HEK293 (cell line): ENCODE data around the gene TPP1.

Experiments used
- CTCF ChIA-PET: fragments of 350-600 bp; formaldehyde crosslinking; extraction: SDS; loops from one replicate; lab custom pipeline; 2021; ENCODE audit warnings: antibody characterized with exemption; lab: Yijun Ruan, JAX
- POLR2A ChIA-PET: fragments of 300-600 bp; formaldehyde crosslinking; extraction: SDS; loops from one replicate; lab custom pipeline; 2020; ENCODE audit warnings: antibody characterized with exemption, inconsistent platforms; lab: Yijun Ruan, JAX
- H3K27ac ChIP-seq: fragments of 200-500 bp; sonication (Bioruptor generic); 2 replicates; pipeline ENCODE4 v1.5.1; 2014; ENCODE audit warnings: low read depth, low read length, control low read depth, inconsistent platforms; ENCODE audit errors: extremely low read depth
- H3K36me3 ChIP-seq, 2 experiments: fragments of 200-500 bp in 1 of 2; sonication (Bioruptor generic) in 1 of 2; 1 replicate in 1 of 2; 2 replicates in 1 of 2; pipeline ENCODE4 v1.5.1; 2014 to 2017; ENCODE audit warnings: inconsistent platforms in 2 of 2, low read length in 2 of 2; ENCODE audit not compliant: control insufficient read depth in 2 of 2, insufficient read depth in 1 of 2
- H3K4me1 ChIP-seq: fragments of 200-500 bp; sonication (Bioruptor generic); 2 replicates; pipeline ENCODE4 v1.5.1; 2014; ENCODE audit warnings: mild to moderate bottlenecking, low read length, inconsistent platforms; ENCODE audit not compliant: control insufficient read depth, insufficient read depth
- H3K4me3 ChIP-seq: 2 replicates; pipeline ENCODE4 v1.5.1; 2011; ENCODE audit warnings: low read depth, mild to moderate bottlenecking, control low read depth, low read length, moderate library complexity
- H3K9me3 ChIP-seq: fragments of 200-500 bp; sonication (Bioruptor generic); 2 replicates; pipeline ENCODE4 v1.5.1; 2014; ENCODE audit warnings: low read depth, low read length, inconsistent platforms; ENCODE audit not compliant: control insufficient read depth, insufficient read depth
- GFI1B ChIP-seq: fragments of 450-650 bp; formaldehyde crosslinking; IDR thresholded peaks from 2 replicates; pipeline ENCODE4 v1.5.1; 2016; ENCODE audit warnings: missing biosample characterization, missing genetic modification characterization
- HOXA7 ChIP-seq: sonication (generic); formaldehyde crosslinking; IDR thresholded peaks from 2 replicates; pipeline ENCODE4 v1.8.1; 2022; ENCODE audit warnings: missing genetic modification reagents, borderline replicate concordance
- SCRT1 ChIP-seq: fragments of 450-650 bp; formaldehyde crosslinking; IDR thresholded peaks from 2 replicates; pipeline ENCODE4 v1.5.1; 2016; ENCODE audit warnings: missing biosample characterization, missing genetic modification characterization, borderline replicate concordance
- ZNF155 ChIP-seq: fragments of 450-650 bp; formaldehyde crosslinking; IDR thresholded peaks from 2 replicates; pipeline ENCODE4 v1.5.1; 2016; ENCODE audit warnings: missing biosample characterization, missing genetic modification characterization
- ZNF311 ChIP-seq: fragments of 450-650 bp; formaldehyde crosslinking; IDR thresholded peaks from 2 replicates; pipeline ENCODE4 v1.5.1; 2017; ENCODE audit warnings: missing biosample characterization, missing genetic modification characterization, borderline replicate concordance
- ZNF341 ChIP-seq: fragments of 450-650 bp; formaldehyde crosslinking; IDR thresholded peaks from 2 replicates; pipeline ENCODE4; 2016; ENCODE audit warnings: low read depth, missing biosample characterization, missing genetic modification characterization
- ZNF48 ChIP-seq: fragments of 450-650 bp; formaldehyde crosslinking; IDR thresholded peaks from 2 replicates; pipeline ENCODE4 v1.5.1; 2016; ENCODE audit warnings: missing biosample characterization, missing genetic modification characterization
- ZNF514 ChIP-seq: fragments of 450-650 bp; formaldehyde crosslinking; IDR thresholded peaks from 2 replicates; pipeline ENCODE4 v1.5.1; 2016; ENCODE audit warnings: missing biosample characterization, missing genetic modification characterization
- ZNF600 ChIP-seq: fragments of 450-650 bp; formaldehyde crosslinking; IDR thresholded peaks from 2 replicates; pipeline ENCODE4 v1.5.1; 2016; ENCODE audit warnings: missing biosample characterization, missing genetic modification characterization
- ZNF707 ChIP-seq: fragments of 450-650 bp; formaldehyde crosslinking; IDR thresholded peaks from 2 replicates; pipeline ENCODE4 v1.5.1; 2016; ENCODE audit warnings: missing biosample characterization, missing genetic modification characterization
- ZNF747 ChIP-seq: fragments of 450-650 bp; formaldehyde crosslinking; IDR thresholded peaks from 2 replicates; pipeline ENCODE4 v1.5.1; 2016; ENCODE audit warnings: missing biosample characterization, missing genetic modification characterization
- TF ChIP-seq, protein P1 (sequence below): fragments of 450-650 bp; formaldehyde crosslinking; IDR thresholded peaks from 2 replicates; pipeline ENCODE4 v1.5.1; 2017; ENCODE audit warnings: missing biosample characterization, missing genetic modification characterization
- TF ChIP-seq, protein P2 (sequence below): fragments of 450-650 bp; formaldehyde crosslinking; IDR thresholded peaks from 2 replicates; pipeline ENCODE4 v1.5.1; 2016; ENCODE audit warnings: missing biosample characterization, missing genetic modification characterization
- TF ChIP-seq, protein P3 (sequence below): fragments of 450-650 bp; formaldehyde crosslinking; IDR thresholded peaks from 2 replicates; pipeline ENCODE4 v1.5.1; 2017; ENCODE audit warnings: missing biosample characterization, missing genetic modification characterization
- TF ChIP-seq, protein P4 (sequence below): fragments of 450-650 bp; formaldehyde crosslinking; IDR thresholded peaks from 2 replicates; pipeline ENCODE4 v1.5.1; 2016; ENCODE audit warnings: missing biosample characterization, missing genetic modification characterization

Gene TPP1

DNA sequence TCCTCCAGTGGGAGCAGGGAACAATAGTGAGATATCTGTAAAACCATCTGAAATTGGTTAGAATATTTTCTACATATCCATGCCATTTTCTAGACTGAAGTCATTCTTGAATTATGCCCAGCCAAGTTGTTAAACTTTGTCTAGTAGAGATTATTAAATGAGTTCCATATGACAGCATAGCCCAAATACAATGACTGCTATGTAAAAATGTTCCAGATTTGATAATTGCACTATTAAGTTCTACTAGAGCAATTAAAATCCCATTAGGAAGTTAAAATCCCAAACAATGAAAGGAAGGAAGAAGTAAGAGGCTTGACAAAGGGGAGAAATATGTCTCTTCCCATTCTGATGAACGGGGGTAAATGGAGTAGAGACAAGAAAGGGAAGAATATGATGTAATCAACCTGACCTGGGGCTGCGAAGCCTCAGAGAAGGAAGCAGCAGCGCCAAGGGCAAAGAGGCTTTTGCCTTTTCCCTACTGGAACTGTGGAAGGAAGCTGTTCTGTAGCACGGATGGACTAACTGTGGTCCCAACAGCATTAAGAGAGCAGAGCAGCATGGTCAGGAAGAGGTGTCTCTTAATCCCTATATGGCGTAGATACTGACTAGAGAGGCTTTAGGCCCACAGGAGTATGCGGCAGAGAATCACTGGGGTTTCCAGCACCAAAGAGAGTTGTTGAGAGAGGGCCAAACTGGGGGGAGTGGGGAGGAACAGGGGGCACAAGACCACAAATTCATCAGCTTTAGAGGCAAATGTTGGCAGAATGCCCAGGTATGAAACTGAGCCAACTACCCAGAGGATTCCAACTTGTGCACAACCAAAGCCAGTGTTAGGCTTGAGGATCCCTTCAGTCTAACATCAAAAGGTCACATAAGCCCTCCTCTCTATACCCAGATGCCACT lies 42.5 kb downstream of the TPP1 start:
- no peak for TF ChIP-seq GFI1B (tag by site-specific recombination)
- no peak for TF ChIP-seq ZNF311 (tag by site-specific recombination)
- TF ChIP-seq ZNF747 (tag by site-specific recombination): no peak
- TF ChIP-seq, protein P1, sequence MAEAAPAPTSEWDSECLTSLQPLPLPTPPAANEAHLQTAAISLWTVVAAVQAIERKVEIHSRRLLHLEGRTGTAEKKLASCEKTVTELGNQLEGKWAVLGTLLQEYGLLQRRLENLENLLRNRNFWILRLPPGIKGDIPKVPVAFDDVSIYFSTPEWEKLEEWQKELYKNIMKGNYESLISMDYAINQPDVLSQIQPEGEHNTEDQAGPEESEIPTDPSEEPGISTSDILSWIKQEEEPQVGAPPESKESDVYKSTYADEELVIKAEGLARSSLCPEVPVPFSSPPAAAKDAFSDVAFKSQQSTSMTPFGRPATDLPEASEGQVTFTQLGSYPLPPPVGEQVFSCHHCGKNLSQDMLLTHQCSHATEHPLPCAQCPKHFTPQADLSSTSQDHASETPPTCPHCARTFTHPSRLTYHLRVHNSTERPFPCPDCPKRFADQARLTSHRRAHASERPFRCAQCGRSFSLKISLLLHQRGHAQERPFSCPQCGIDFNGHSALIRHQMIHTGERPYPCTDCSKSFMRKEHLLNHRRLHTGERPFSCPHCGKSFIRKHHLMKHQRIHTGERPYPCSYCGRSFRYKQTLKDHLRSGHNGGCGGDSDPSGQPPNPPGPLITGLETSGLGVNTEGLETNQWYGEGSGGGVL (tag by site-specific recombination): peak; percentile 86
- TF ChIP-seq ZNF341 (tag by site-specific recombination): peak; percentile 81
- TF ChIP-seq, protein P2, sequence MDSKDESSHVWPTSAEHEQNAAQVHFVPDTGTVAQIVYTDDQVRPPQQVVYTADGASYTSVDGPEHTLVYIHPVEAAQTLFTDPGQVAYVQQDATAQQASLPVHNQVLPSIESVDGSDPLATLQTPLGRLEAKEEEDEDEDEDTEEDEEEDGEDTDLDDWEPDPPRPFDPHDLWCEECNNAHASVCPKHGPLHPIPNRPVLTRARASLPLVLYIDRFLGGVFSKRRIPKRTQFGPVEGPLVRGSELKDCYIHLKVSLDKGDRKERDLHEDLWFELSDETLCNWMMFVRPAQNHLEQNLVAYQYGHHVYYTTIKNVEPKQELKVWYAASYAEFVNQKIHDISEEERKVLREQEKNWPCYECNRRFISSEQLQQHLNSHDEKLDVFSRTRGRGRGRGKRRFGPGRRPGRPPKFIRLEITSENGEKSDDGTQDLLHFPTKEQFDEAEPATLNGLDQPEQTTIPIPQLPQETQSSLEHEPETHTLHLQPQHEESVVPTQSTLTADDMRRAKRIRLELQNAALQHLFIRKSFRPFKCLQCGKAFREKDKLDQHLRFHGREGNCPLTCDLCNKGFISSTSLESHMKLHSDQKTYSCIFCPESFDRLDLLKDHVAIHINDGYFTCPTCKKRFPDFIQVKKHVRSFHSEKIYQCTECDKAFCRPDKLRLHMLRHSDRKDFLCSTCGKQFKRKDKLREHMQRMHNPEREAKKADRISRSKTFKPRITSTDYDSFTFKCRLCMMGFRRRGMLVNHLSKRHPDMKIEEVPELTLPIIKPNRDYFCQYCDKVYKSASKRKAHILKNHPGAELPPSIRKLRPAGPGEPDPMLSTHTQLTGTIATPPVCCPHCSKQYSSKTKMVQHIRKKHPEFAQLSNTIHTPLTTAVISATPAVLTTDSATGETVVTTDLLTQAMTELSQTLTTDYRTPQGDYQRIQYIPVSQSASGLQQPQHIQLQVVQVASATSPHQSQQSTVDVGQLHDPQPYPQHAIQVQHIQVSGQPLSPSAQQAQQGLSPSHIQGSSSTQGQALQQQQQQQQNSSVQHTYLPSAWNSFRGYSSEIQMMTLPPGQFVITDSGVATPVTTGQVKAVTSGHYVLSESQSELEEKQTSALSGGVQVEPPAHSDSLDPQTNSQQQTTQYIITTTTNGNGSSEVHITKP (tag by site-specific recombination): 0 out of 2 replicates have a peak, but pooled peaks have one; percentile 11
- TF ChIP-seq, protein P3, sequence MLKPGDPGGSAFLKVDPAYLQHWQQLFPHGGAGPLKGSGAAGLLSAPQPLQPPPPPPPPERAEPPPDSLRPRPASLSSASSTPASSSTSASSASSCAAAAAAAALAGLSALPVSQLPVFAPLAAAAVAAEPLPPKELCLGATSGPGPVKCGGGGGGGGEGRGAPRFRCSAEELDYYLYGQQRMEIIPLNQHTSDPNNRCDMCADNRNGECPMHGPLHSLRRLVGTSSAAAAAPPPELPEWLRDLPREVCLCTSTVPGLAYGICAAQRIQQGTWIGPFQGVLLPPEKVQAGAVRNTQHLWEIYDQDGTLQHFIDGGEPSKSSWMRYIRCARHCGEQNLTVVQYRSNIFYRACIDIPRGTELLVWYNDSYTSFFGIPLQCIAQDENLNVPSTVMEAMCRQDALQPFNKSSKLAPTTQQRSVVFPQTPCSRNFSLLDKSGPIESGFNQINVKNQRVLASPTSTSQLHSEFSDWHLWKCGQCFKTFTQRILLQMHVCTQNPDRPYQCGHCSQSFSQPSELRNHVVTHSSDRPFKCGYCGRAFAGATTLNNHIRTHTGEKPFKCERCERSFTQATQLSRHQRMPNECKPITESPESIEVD (tag by site-specific recombination): peak; percentile 35; the same call in 1 of the 2 replicates
- TF ChIP-seq ZNF514 (tag by site-specific recombination): no peak
- TF ChIP-seq, protein P4, sequence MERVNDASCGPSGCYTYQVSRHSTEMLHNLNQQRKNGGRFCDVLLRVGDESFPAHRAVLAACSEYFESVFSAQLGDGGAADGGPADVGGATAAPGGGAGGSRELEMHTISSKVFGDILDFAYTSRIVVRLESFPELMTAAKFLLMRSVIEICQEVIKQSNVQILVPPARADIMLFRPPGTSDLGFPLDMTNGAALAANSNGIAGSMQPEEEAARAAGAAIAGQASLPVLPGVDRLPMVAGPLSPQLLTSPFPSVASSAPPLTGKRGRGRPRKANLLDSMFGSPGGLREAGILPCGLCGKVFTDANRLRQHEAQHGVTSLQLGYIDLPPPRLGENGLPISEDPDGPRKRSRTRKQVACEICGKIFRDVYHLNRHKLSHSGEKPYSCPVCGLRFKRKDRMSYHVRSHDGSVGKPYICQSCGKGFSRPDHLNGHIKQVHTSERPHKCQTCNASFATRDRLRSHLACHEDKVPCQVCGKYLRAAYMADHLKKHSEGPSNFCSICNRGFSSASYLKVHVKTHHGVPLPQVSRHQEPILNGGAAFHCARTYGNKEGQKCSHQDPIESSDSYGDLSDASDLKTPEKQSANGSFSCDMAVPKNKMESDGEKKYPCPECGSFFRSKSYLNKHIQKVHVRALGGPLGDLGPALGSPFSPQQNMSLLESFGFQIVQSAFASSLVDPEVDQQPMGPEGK (tag by site-specific recombination): peak; percentile 81
- TF ChIP-seq SCRT1 (tag by site-specific recombination): no peak
- TF ChIP-seq ZNF600 (tag by site-specific recombination): 0 out of 2 replicates have a peak, but pooled peaks have one; percentile 26
- no peak for TF ChIP-seq HOXA7 (CRISPR knock-in tag)
- TF ChIP-seq ZNF155 (tag by site-specific recombination): no peak
- no peak for TF ChIP-seq ZNF48 (tag by site-specific recombination)
- no peak for TF ChIP-seq ZNF707 (tag by site-specific recombination)
- Histone ChIP-seq H3K27ac (no peak overlapping the region), H3K9me3 (no peaks in the 10 kb centered on the region), H3K36me3 (peaks cover 0 to 3% of the 10 kb centered on the region in 2 experiments; a peak in 1 of 3 replicates), H3K4me1 (no peaks in the 10 kb centered on the region), H3K4me3 (no peak overlapping the region)
- CTCF ChIA-PET: interaction anchor here (0.6 to 1.2 kb wide), 4 partner anchors 45 to 1579 kb away, joined by 3 to 5 read pairs (median 3); partner anchors contain the start of gene SMPD1
- POLR2A ChIA-PET: no interaction called here
